Neutrophil (primary cell): Measurements from ENCODE around the gene PRAME.
"Not testable (repeated sequence)": the region's sequence is repeated elsewhere in the genome, so short reads cannot be mapped to it uniquely, and the experiment has no call there.

Experiments
- H3K27ac ChIP-seq: fragments of 200-600 bp; sonication (generic); 2 replicates; pipeline ENCODE4 v1.5.1; 2016; ENCODE audit warnings: mild to moderate bottlenecking, moderate library complexity
- H3K27me3 ChIP-seq: fragments of 200-600 bp; sonication (generic); 2 replicates; pipeline ENCODE4 v1.6.0; 2016; ENCODE audit warnings: mild to moderate bottlenecking
- H3K36me3 ChIP-seq: fragments of 200-600 bp; sonication (generic); 2 replicates; pipeline ENCODE4 v1.5.1; 2017
- H3K4me1 ChIP-seq, 2 experiments: fragments of 200-600 bp in 1 of 2; sonication (generic) in 1 of 2; 1 replicate in 1 of 2; 2 replicates in 1 of 2; pipeline versions ENCODE4 v1.5.1 to v1.6.1; 2013 to 2016; ENCODE audit warnings: low read depth in 1 of 2, low read length in 1 of 2, mild to moderate bottlenecking in 1 of 2, moderate library complexity in 1 of 2; ENCODE audit not compliant: control insufficient read depth in 1 of 2, insufficient read depth in 1 of 2
- H3K4me3 ChIP-seq, 2 experiments: fragments of 200-600 bp in 1 of 2; sonication (generic) in 1 of 2; 1 replicate in 1 of 2; 2 replicates in 1 of 2; pipeline ENCODE4 v1.5.1; 2013 to 2016; ENCODE audit warnings: low read depth in 1 of 2, low read length in 1 of 2, mild to moderate bottlenecking in 1 of 2, moderate library complexity in 1 of 2
- H3K9me3 ChIP-seq: fragments of 200-600 bp; sonication (generic); 2 replicates; pipeline ENCODE4 v1.5.1; 2016
- TF ChIP-seq, protein P1 (sequence below): fragments of 200-600 bp; sonication (generic); IDR thresholded peaks from 2 replicates; pipeline ENCODE4 v1.5.1; 2016; ENCODE audit warnings: antibody characterized with exemption

Gene PRAME

GRCh38 chr22:22520667-22521602 lies 38.1 kb downstream of the PRAME start:
- H3K27me3 ChIP-seq = peaks cover 11% of the 10 kb centered on the region
- no peaks in the 10 kb centered on the region for H3K4me1 ChIP-seq
- no peak overlapping the region for H3K27ac ChIP-seq
- TF ChIP-seq, protein P1, sequence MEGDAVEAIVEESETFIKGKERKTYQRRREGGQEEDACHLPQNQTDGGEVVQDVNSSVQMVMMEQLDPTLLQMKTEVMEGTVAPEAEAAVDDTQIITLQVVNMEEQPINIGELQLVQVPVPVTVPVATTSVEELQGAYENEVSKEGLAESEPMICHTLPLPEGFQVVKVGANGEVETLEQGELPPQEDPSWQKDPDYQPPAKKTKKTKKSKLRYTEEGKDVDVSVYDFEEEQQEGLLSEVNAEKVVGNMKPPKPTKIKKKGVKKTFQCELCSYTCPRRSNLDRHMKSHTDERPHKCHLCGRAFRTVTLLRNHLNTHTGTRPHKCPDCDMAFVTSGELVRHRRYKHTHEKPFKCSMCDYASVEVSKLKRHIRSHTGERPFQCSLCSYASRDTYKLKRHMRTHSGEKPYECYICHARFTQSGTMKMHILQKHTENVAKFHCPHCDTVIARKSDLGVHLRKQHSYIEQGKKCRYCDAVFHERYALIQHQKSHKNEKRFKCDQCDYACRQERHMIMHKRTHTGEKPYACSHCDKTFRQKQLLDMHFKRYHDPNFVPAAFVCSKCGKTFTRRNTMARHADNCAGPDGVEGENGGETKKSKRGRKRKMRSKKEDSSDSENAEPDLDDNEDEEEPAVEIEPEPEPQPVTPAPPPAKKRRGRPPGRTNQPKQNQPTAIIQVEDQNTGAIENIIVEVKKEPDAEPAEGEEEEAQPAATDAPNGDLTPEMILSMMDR = no peak
- H3K4me3 ChIP-seq = no peak overlapping the region
- no peaks in the 10 kb centered on the region for H3K36me3 ChIP-seq
- H3K9me3 ChIP-seq = no peaks in the 10 kb centered on the region

DNA sequence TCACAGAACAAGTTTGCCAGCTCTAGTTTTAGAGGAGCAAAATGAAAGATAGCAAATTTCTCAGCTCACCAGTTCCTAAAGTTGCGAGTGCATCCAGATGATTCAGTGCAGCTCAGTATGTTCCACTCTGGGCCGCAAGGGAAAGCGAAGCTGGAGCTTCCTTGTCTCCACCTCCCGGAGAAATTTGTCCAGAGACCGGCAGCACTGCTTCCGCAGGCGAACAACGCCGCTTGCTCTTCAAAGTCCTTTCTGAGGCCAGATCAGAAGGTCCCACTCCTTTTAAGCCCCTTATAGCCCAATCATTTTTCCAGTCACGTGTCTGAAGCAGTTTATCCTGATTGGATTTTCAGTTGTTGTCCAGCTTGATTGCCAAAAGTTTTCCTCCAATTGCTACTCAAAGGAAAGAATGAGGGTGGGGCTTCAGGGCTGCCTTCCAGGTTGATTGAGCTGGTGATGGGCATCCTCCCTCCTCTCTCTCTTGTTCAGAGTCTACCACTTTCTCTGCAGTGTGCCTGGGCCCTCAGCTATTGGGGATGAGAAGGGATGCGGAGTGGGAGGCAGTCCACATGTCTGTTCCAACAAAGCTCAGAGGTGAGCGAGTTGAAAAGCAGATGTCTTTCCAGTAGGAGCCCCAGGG lies 38.9 kb downstream of the PRAME start, which contains the start of gene ZNF280A:
Gene ZNF280A (minus strand): TSS at position 251 of the 637 bp plus-strand sequence. CDS start 4,640 bp downstream, outside the sequence.
- no peaks in the 10 kb centered on the region for H3K4me1 ChIP-seq
- H3K9me3 ChIP-seq = no peaks in the 10 kb centered on the region
- peaks cover 13% of the 10 kb centered on the region for H3K27me3 ChIP-seq
- H3K36me3 ChIP-seq = no peaks in the 10 kb centered on the region
- no peak within 1 kb of the TSS for H3K27ac ChIP-seq
- TF ChIP-seq, protein P1 = no peak
- H3K4me3 ChIP-seq = no peak within 1 kb of the TSS

DNA sequence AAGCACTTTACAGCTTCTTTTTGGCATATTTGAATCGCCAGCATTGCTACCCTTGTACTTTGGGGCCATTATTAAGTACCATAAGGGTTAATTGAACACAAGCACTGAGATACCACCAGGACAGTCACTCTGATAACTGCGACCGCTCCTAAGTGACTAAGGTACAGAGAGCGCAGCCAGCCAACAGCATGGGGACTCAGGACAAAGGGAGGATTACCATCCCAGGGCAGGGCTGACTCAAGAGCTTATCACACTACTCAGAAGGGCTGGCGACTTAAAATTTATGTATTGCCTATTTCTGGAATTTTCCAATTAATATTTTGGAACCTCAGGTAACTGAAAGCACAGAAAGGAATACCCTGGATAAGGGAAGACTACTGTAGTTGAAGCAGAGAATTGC lies 39.5 kb downstream of the PRAME start:
- Histone ChIP-seq H3K27ac (no peak overlapping the region), H3K36me3 (no peaks in the 10 kb centered on the region), H3K4me1 (no peaks in the 10 kb centered on the region), H3K9me3 (no peaks in the 10 kb centered on the region), H3K27me3 (peaks cover 17% of the 10 kb centered on the region), H3K4me3 (no peak overlapping the region)
- TF ChIP-seq, protein P1 = no peak

DNA sequence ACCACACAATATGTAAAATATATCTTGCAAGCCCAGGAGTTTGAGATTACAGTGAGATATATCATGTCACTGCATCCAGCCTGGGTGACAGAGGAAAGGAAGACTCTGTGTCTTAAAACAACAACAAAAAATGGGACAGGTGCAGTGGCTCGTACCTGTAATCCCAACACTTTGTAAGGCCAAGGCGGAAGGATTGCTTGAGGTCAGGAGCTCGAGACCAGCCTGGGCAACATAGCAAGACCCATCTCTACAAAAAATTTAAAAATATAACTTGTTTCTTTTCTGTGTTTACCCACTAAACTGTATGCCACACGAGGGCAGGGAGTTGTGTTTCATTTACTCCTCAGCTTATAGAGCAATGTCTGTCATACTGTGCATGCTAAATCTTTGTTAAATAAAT lies 42.1 kb downstream of the PRAME start:
- Histone ChIP-seq H3K36me3 (no peaks in the 10 kb centered on the region), H3K4me1 (no peaks in the 10 kb centered on the region), H3K9me3 (no peaks in the 10 kb centered on the region), H3K4me3 (no peak overlapping the region), H3K27me3 (peaks cover 38% of the 10 kb centered on the region), H3K27ac (no peak overlapping the region)
- TF ChIP-seq, protein P1 = no peak

DNA sequence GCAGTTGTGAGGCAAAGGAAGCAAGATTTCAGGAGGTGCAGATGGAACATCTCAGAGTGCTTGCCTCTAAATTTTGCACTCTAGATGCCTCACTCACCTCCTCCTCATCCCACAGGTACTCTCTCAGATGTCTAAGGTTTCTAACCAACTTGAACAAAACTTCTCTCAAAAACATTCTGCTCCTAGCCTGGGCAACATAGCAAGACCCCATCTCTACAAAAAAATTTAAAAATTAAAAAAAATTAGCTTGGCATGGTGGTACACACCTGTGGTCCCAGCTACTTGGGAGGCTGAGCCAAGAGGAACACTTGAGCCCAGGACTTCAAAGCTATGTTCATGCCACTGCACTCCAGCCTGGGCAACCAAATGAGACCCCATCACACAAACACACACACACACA lies 43.2 kb downstream of the PRAME start:
- Histone ChIP-seq H3K27me3 (peaks cover 40% of the 10 kb centered on the region), H3K4me3 (no peak overlapping the region), H3K9me3 (no peaks in the 10 kb centered on the region), H3K27ac (no peak overlapping the region), H3K4me1 (no peaks in the 10 kb centered on the region), H3K36me3 (no peaks in the 10 kb centered on the region)
- TF ChIP-seq, protein P1 = no peak

- not testable (repeated sequence) for H3K4me3 ChIP-seq, H3K27ac ChIP-seq, H3K9me3 ChIP-seq, H3K36me3 ChIP-seq, H3K4me1 ChIP-seq
- H3K27me3 ChIP-seq = peaks cover 46% of the 10 kb centered on the region
Measured at GRCh38 chr22:22514431-22514830, 44.6 kb downstream of the PRAME start.
